Adrenal gland (tissue), 5 donors: ENCODE data around the gene OVOL2.

ENCODE experiments used
- CTCF ChIP-seq, 6 experiments: fragments of 450-650 bp in 4 of 6; fragments of 200-600 bp in 2 of 6; sonication (generic) in 1 of 6; IDR thresholded peaks; 1 replicate in 5 of 6; 2 replicates in 1 of 6; pipeline versions ENCODE4 v1.5.1 to v1.8.0; 2016 to 2021; ENCODE audit warnings: antibody characterized with exemption in 6 of 6, mild to moderate bottlenecking in 2 of 6, moderate library complexity in 1 of 6
- POLR2A ChIP-seq, 2 donors: fragments of 450-650 bp; IDR thresholded peaks; one replicate each; pipeline ENCODE4 v1.6.1; 2017; ENCODE audit warnings: antibody characterized with exemption in 2 of 2, mild to moderate bottlenecking in 2 of 2, moderate library complexity in 1 of 2
- donor health status: DM: no; HTN: no; CAD: no.

GRCh38 chr20:18030020-18030419 is 27.7 kb downstream of the OVOL2 start:
- no peak for TF ChIP-seq CTCF (IDR thresholded peaks at IDR 0.05)
- TF ChIP-seq POLR2A (IDR thresholded peaks at IDR 0.05), result no peak
